GM12864 (cell line): Measurements from ENCODE around the gene SSH2.

Experiments
- DNase-seq: peaks from one replicate; pipeline ENCODE4 v3.0.0-alpha.2; 2011; ENCODE audit warnings: low read depth
- H3K4me3 ChIP-seq: 2 replicates; pipeline ENCODE4 v1.5.1; 2011; ENCODE audit warnings: mild to moderate bottlenecking, low read depth, low read length, control low read depth
- CTCF ChIP-seq: IDR thresholded peaks from 2 replicates; pipeline ENCODE4 v1.5.1; 2011; ENCODE audit warnings: low read depth, mild to moderate bottlenecking, moderate library complexity, low read length, control low read depth, inconsistent platforms; ENCODE audit errors: missing control alignments

SSH2 gene

GRCh38 chr17:29576214-29577000 is 353.6 kb downstream of the SSH2 start:
- TF ChIP-seq CTCF = no peak
- no peak overlapping the region for H3K4me3 ChIP-seq
- DNase-seq = no peak
